ENCODE results near the gene PPIC. TPM values are rescaled to one million over a fixed set of nuclear protein-coding genes. Genes with fewer than 3 reads are reported as not detected.

The PPIC gene
- total and polyA plus RNA-seq, 11 donors, result 32.7 to 61.0 (median 43.1) TPM

Other genes with a start within 250 kb of the PPIC start
- 10 to 100 TPM in 8 of 9 donors, 1 to 10 TPM in 1; 10.0 to 21.2 (median 15.1) TPM for gene SNX24, start 191.1 kb downstream of the PPIC start, total RNA-seq
- 10 to 100 TPM; 10.4 to 14.8 TPM for gene SNX24, start 191.1 kb downstream of the PPIC start, polyA plus RNA-seq
- gene PRDM6, start 52.5 kb upstream of the PPIC start, total RNA-seq, result 1 to 10 TPM in 4 of 9 donors, under 1 TPM in 4, not detected in 1; 0.24 to 2.9 (median 0.97) TPM
- under 1 TPM; 0.28 to 0.34 TPM for gene PRDM6, start 52.5 kb upstream of the PPIC start, polyA plus RNA-seq